Measurements from ENCODE around the gene PPP4R4. TPM values are rescaled to one million over a fixed set of nuclear protein-coding genes. Genes with fewer than 3 reads are reported as not detected.

The PPP4R4 gene
- total RNA-seq, 4 donors from 2014 or later, result 0.25 to 2.0 (median 1.1) TPM

DNA sequence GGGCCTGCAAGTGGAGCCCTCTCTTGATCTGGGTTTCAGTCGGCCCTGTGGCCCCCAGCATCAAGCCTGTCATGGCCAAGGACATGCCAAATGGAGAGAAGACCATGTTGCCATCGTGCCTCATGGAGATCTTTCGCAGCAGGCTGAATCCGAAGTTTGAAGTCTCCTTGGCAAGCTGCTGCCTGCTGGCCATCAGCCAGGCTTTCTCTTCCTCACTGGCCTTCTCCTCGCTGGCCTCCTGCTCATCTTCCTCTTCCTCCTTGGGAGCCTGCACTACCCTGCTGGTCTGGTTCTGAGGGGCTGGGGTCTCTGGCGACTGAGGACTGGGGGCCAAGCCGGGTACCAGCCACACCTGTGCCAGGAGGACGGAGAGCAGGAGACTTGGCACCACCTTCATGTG, 116.1 kb downstream of the PPP4R4 start:
- ATAC-seq (ENCODE audit: low FRiP score) (no peak), DNase-seq (ENCODE audit: low spot score) (no peak)
- no peak for TF ChIP-seq CTCF (IDR thresholded peaks at IDR 0.05)

- TF ChIP-seq CTCF (IDR thresholded peaks at IDR 0.05), result no peak
- no peak for ATAC-seq (ENCODE audit: low FRiP score)
- no peak for DNase-seq (ENCODE audit: low spot score)
These were observed 117.2 kb downstream of the PPP4R4 start for GRCh38 chr14:94291159-94291905.

DNA sequence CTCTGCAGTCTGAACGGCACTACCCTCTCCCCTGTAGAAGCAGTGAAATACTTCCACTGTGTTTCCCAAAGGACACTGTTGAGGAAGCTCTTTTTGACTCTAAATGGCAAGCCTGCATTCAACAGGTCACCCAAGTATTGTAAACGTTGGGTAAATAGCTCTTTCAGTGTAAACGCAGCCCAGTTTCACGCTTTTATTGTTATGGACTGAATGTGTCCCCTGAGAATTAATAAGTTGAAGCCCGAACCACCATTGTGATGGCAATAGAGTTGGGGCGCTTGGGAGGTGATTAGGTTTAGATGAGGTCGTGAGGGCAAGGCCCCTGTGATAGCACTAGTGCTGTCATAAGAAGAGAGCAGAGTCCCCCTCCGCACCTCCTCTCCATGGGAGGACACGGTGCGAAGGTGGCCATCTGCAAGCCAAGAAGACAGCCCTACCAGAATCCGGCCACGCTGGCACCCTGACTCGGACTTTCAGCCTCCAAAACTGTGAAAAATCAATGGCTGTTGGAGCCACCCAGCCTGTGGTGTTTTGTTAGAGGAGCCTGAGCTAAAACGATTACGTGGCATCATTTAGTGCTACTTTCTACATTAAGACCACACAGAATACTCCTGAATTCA, 117.9 kb downstream of the PPP4R4 start:
- DNase-seq (ENCODE audit: low spot score) (no peak), ATAC-seq (ENCODE audit: low FRiP score) (no peak)
- TF ChIP-seq CTCF (IDR thresholded peaks at IDR 0.05), result no peak

- TF ChIP-seq CTCF (IDR thresholded peaks at IDR 0.05), result no peak
- ATAC-seq (ENCODE audit: low FRiP score) (no peak), DNase-seq (ENCODE audit: low spot score) (no peak)
These were observed 118.4 kb downstream of the PPP4R4 start for GRCh38 chr14:94292526-94292871.

DNA sequence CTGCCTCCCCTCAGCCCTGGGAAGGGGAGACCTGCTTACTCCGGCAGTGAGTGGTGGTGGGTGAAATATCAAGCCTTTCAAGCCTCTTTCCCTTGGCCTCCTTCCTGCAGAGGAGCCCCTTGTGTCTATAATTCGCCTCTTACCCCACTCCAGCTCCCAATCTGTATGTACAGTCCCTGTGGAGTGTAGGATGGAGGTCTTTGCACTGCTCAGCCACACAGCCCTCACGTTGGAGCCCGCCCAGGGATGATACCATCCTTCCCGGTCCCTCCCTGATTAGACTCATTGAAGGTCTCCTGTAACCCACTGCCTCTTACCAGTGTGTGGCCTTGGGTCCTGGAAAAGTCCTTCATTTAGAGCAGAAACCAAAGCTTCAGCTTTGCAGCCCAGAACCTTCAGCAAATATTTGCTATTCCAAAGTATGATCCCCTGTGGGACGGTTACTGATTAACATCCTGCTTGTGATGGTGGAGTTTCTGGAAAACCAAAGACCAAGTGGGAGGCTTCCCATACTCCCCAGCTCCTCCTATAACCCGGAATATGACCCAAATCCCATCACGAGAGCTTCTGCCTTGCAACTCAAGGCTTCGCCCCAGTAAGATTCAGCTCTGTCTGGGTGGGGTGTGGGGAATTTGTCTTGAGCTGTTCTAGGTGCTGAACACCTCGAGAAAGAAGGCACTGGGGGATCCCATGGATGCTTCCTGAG, 118.9 kb downstream of the PPP4R4 start, which contains the start of gene SERPINA10:
TSS of gene SERPINA10 (minus strand) at position 397 of the 706 bp plus-strand sequence. CDS start 2,675 bp downstream, outside the sequence.
- no peak for DNase-seq (ENCODE audit: low spot score)
- TF ChIP-seq CTCF (IDR thresholded peaks at IDR 0.05), result no peak
- ATAC-seq (ENCODE audit: low FRiP score), result no peak

DNA sequence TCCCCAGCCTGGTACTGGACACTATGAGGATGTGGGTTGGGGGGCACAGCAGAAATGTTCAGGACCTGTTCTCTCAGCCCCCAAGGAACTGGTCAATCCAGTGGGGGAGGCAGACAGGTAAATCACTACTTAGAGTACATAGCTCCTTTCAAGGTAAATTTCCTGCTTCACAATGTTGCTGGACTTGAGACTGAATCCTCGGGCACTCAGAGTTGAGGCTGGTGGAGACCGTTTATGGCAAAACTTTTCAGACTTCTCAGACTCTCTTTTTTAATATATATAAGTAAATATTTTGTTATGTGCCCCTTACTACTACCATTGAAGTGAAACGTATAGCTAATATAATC, 119.4 kb downstream of the PPP4R4 start:
- ATAC-seq (ENCODE audit: low FRiP score), result no peak
- TF ChIP-seq CTCF (IDR thresholded peaks at IDR 0.05), result no peak

More for the DNA sequence above, 119.4 kb downstream of the PPP4R4 start:
- no peak for DNase-seq (ENCODE audit: low spot score)

Data from omental fat pad (tissue), 4 donors.